HEK293 (cell line): ENCODE measurements around the gene MORF4L1.

Source experiments
- BCL11A ChIP-seq: fragments of 450-650 bp; formaldehyde crosslinking; IDR thresholded peaks from 2 replicates; pipeline ENCODE4 v1.5.1; 2016; ENCODE audit warnings: low read depth, missing biosample characterization, missing genetic modification characterization
- GFI1B ChIP-seq: fragments of 450-650 bp; formaldehyde crosslinking; IDR thresholded peaks from 2 replicates; pipeline ENCODE4 v1.5.1; 2016; ENCODE audit warnings: missing biosample characterization, missing genetic modification characterization
- GLI2 ChIP-seq: fragments of 450-650 bp; formaldehyde crosslinking; IDR thresholded peaks from 2 replicates; pipeline ENCODE4; 2017; ENCODE audit warnings: missing biosample characterization, missing genetic modification characterization, low read depth, borderline replicate concordance
- GLIS2 ChIP-seq: fragments of 450-650 bp; formaldehyde crosslinking; IDR thresholded peaks from 2 replicates; pipeline ENCODE4 v1.5.1; 2016; ENCODE audit warnings: missing biosample characterization, missing genetic modification characterization
- HOXA7 ChIP-seq: sonication (generic); formaldehyde crosslinking; IDR thresholded peaks from 2 replicates; pipeline ENCODE4 v1.8.1; 2022; ENCODE audit warnings: missing genetic modification reagents, borderline replicate concordance
- MYNN ChIP-seq: fragments of 450-650 bp; formaldehyde crosslinking; IDR thresholded peaks from 2 replicates; pipeline ENCODE4 v1.5.1; 2016; ENCODE audit warnings: missing biosample characterization, missing genetic modification characterization, borderline replicate concordance
- PRDM1 ChIP-seq: fragments of 450-650 bp; formaldehyde crosslinking; IDR thresholded peaks from 2 replicates; pipeline ENCODE4; 2016; ENCODE audit warnings: missing biosample characterization, missing genetic modification characterization
- SCRT2 ChIP-seq: fragments of 450-650 bp; formaldehyde crosslinking; IDR thresholded peaks from 2 replicates; pipeline ENCODE4 v1.5.1; 2016; ENCODE audit warnings: missing biosample characterization, missing genetic modification characterization
- SP2 ChIP-seq: fragments of 450-650 bp; formaldehyde crosslinking; IDR thresholded peaks from 2 replicates; pipeline ENCODE4 v1.5.1; 2016; ENCODE audit warnings: missing biosample characterization, missing genetic modification characterization
- YY1 ChIP-seq: fragments of 450-650 bp; formaldehyde crosslinking; IDR thresholded peaks from 2 replicates; pipeline ENCODE4 v1.5.1; 2018; ENCODE audit warnings: missing biosample characterization, missing genetic modification characterization
- ZFP37 ChIP-seq: fragments of 450-650 bp; formaldehyde crosslinking; IDR thresholded peaks from 2 replicates; pipeline ENCODE4 v1.5.1; 2016; ENCODE audit warnings: missing biosample characterization, missing genetic modification characterization
- ZNF211 ChIP-seq: fragments of 450-650 bp; formaldehyde crosslinking; IDR thresholded peaks from 2 replicates; pipeline ENCODE4 v1.5.1; 2016; ENCODE audit warnings: low read depth, missing biosample characterization, missing genetic modification characterization
- ZNF311 ChIP-seq: fragments of 450-650 bp; formaldehyde crosslinking; IDR thresholded peaks from 2 replicates; pipeline ENCODE4 v1.5.1; 2017; ENCODE audit warnings: missing biosample characterization, missing genetic modification characterization, borderline replicate concordance
- ZNF335 ChIP-seq: fragments of 450-650 bp; formaldehyde crosslinking; conservative IDR thresholded peaks from 2 replicates; pipeline ENCODE4 v1.5.1; 2016; ENCODE audit warnings: missing biosample characterization, missing genetic modification characterization
- ZNF366 ChIP-seq: fragments of 450-650 bp; formaldehyde crosslinking; conservative IDR thresholded peaks from 2 replicates; pipeline ENCODE4 v1.5.1; 2016; ENCODE audit warnings: missing biosample characterization, missing genetic modification characterization
- ZNF394 ChIP-seq: fragments of 450-650 bp; formaldehyde crosslinking; IDR thresholded peaks from 2 replicates; pipeline ENCODE4 v1.5.1; 2016; ENCODE audit warnings: missing biosample characterization, missing genetic modification characterization, mild to moderate bottlenecking, moderate library complexity, borderline replicate concordance
- ZNF423 ChIP-seq: fragments of 450-650 bp; formaldehyde crosslinking; IDR thresholded peaks from 2 replicates; pipeline ENCODE4 v1.5.1; 2016; ENCODE audit warnings: missing biosample characterization, missing genetic modification characterization
- ZNF426 ChIP-seq: fragments of 450-650 bp; formaldehyde crosslinking; IDR thresholded peaks from 2 replicates; pipeline ENCODE4 v1.5.1; 2017; ENCODE audit warnings: missing biosample characterization, missing genetic modification characterization, mild to moderate bottlenecking, inconsistent platforms, moderate library complexity
- ZNF501 ChIP-seq: fragments of 450-650 bp; formaldehyde crosslinking; IDR thresholded peaks from 2 replicates; pipeline ENCODE4 v1.5.1; 2016; ENCODE audit warnings: missing biosample characterization, missing genetic modification characterization
- ZNF529 ChIP-seq: fragments of 450-650 bp; formaldehyde crosslinking; IDR thresholded peaks from 2 replicates; pipeline ENCODE4 v1.5.1; 2017; ENCODE audit warnings: missing genetic modification characterization, missing biosample characterization; ENCODE audit not compliant: insufficient replicate concordance
- ZNF549 ChIP-seq: fragments of 450-650 bp; IDR thresholded peaks from 2 replicates; pipeline ENCODE4 v1.5.1; 2018; ENCODE audit warnings: missing biosample characterization, missing genetic modification characterization, mild to moderate bottlenecking, inconsistent platforms, moderate library complexity
- ZNF560 ChIP-seq: fragments of 450-650 bp; formaldehyde crosslinking; IDR thresholded peaks from 2 replicates; pipeline ENCODE4 v1.5.1; 2017; ENCODE audit warnings: missing biosample characterization, missing genetic modification characterization, borderline replicate concordance
- ZNF561 ChIP-seq: fragments of 450-650 bp; IDR thresholded peaks from 2 replicates; pipeline ENCODE4 v1.5.1; 2018; ENCODE audit warnings: missing biosample characterization, missing genetic modification characterization, borderline replicate concordance
- ZNF658 ChIP-seq: fragments of 450-650 bp; formaldehyde crosslinking; IDR thresholded peaks from 2 replicates; pipeline ENCODE4; 2016; ENCODE audit warnings: missing biosample characterization, missing genetic modification characterization
- ZNF768 ChIP-seq: fragments of 450-650 bp; formaldehyde crosslinking; IDR thresholded peaks from 2 replicates; pipeline ENCODE4 v1.5.1; 2018; ENCODE audit warnings: missing biosample characterization, mild to moderate bottlenecking, missing genetic modification characterization
- ZNF777 ChIP-seq: fragments of 450-650 bp; formaldehyde crosslinking; IDR thresholded peaks from 2 replicates; pipeline ENCODE4 v1.5.1; 2017; ENCODE audit warnings: missing biosample characterization, missing genetic modification characterization, borderline replicate concordance
- ZNF830 ChIP-seq: fragments of 450-650 bp; IDR thresholded peaks from 2 replicates; pipeline ENCODE4 v1.5.0; 2018; ENCODE audit warnings: missing biosample characterization, missing genetic modification characterization, low read depth, mild to moderate bottlenecking, moderate library complexity
- ZSCAN16 ChIP-seq: fragments of 450-650 bp; formaldehyde crosslinking; IDR thresholded peaks from 2 replicates; pipeline ENCODE4 v1.5.1; 2016; ENCODE audit warnings: missing biosample characterization, missing genetic modification characterization
- TF ChIP-seq, protein P1 (sequence below): fragments of 450-650 bp; formaldehyde crosslinking; IDR thresholded peaks from 2 replicates; pipeline ENCODE4 v1.5.1; 2016; ENCODE audit warnings: missing biosample characterization, missing genetic modification characterization
- TF ChIP-seq, protein P2 (sequence below): fragments of 450-650 bp; formaldehyde crosslinking; IDR thresholded peaks from 2 replicates; pipeline ENCODE4 v1.5.1; 2016; ENCODE audit warnings: missing biosample characterization, missing genetic modification characterization, borderline replicate concordance
- TF ChIP-seq, protein P3 (sequence below): fragments of 450-650 bp; formaldehyde crosslinking; IDR thresholded peaks from 2 replicates; pipeline ENCODE4 v1.5.1; 2016; ENCODE audit warnings: missing biosample characterization, missing genetic modification characterization
- TF ChIP-seq, protein P4 (sequence below): fragments of 450-650 bp; formaldehyde crosslinking; IDR thresholded peaks from 2 replicates; pipeline ENCODE4 v1.5.1; 2017; ENCODE audit warnings: missing biosample characterization, mild to moderate bottlenecking, missing genetic modification characterization, moderate library complexity
- TF ChIP-seq, protein P5 (sequence below): fragments of 450-650 bp; formaldehyde crosslinking; IDR thresholded peaks from 2 replicates; pipeline ENCODE4 v1.5.1; 2017; ENCODE audit warnings: missing biosample characterization, missing genetic modification characterization

The MORF4L1 gene

DNA sequence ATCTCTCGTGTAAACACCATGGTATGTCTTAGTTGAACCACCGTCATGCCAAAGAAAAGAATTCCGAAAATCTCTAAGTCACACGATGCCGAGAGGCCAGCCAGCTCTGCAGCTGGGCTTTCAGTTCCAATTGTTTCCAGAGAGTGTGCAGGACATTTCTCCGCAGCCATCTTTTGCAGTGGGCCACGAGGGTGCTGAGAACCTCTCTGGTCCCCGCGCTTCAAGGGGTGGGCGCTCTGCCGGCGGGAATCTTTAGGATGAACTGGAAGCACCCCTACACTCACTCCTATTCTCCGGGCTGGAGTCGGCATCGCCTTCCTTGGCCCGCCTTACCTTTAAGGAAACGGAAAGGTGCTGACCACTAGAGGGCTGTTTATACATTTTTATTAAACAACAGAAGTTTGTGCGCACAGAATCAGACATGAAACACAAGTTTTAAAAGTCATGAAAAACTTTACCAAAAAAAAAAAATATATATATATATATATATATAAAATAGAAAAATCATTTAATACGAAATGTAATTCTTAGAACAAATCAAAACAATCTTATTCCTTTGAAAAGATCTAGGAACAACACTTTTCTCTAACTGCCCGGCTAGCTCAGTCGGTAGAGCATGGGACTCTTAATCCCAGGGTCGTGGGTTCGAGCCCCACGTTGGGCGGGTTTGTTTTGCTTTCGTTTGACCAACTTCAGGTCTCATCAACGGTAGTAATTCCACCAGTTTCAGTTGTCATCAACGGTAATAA is 12.5 kb upstream of the MORF4L1 start (continued):
- TF ChIP-seq, protein P1, sequence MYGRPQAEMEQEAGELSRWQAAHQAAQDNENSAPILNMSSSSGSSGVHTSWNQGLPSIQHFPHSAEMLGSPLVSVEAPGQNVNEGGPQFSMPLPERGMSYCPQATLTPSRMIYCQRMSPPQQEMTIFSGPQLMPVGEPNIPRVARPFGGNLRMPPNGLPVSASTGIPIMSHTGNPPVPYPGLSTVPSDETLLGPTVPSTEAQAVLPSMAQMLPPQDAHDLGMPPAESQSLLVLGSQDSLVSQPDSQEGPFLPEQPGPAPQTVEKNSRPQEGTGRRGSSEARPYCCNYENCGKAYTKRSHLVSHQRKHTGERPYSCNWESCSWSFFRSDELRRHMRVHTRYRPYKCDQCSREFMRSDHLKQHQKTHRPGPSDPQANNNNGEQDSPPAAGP (tag by site-specific recombination): peak; percentile 44; the same call in 1 of the 2 replicates
- peak; percentile 33; the same call in 1 of the 2 replicates for TF ChIP-seq ZNF561 (tag by site-specific recombination)
- peak; percentile 50; the same call in 1 of the 2 replicates for TF ChIP-seq ZNF768
- 0 out of 2 replicates have a peak, but pooled peaks have one; percentile 25 for TF ChIP-seq ZNF335 (tag by site-specific recombination)
- TF ChIP-seq ZFP37 (tag by site-specific recombination): no peak
- 0 out of 2 replicates have a peak, but pooled peaks have one; percentile 40 for TF ChIP-seq ZNF501 (tag by site-specific recombination)
- no peak for TF ChIP-seq SCRT2 (tag by site-specific recombination)
- TF ChIP-seq ZNF560 (tag by site-specific recombination): no peak
- no peak for TF ChIP-seq ZNF426 (tag by site-specific recombination)
- no peak for TF ChIP-seq ZNF529 (tag by site-specific recombination)
- no peak for TF ChIP-seq ZNF311 (tag by site-specific recombination)
- TF ChIP-seq, protein P2, sequence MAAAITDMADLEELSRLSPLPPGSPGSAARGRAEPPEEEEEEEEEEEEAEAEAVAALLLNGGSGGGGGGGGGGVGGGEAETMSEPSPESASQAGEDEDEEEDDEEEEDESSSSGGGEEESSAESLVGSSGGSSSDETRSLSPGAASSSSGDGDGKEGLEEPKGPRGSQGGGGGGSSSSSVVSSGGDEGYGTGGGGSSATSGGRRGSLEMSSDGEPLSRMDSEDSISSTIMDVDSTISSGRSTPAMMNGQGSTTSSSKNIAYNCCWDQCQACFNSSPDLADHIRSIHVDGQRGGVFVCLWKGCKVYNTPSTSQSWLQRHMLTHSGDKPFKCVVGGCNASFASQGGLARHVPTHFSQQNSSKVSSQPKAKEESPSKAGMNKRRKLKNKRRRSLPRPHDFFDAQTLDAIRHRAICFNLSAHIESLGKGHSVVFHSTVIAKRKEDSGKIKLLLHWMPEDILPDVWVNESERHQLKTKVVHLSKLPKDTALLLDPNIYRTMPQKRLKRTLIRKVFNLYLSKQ (tag by site-specific recombination): no peak
- no peak for TF ChIP-seq GLIS2
- peak; percentile 70 for TF ChIP-seq YY1 (tag by site-specific recombination)
- TF ChIP-seq, protein P3, sequence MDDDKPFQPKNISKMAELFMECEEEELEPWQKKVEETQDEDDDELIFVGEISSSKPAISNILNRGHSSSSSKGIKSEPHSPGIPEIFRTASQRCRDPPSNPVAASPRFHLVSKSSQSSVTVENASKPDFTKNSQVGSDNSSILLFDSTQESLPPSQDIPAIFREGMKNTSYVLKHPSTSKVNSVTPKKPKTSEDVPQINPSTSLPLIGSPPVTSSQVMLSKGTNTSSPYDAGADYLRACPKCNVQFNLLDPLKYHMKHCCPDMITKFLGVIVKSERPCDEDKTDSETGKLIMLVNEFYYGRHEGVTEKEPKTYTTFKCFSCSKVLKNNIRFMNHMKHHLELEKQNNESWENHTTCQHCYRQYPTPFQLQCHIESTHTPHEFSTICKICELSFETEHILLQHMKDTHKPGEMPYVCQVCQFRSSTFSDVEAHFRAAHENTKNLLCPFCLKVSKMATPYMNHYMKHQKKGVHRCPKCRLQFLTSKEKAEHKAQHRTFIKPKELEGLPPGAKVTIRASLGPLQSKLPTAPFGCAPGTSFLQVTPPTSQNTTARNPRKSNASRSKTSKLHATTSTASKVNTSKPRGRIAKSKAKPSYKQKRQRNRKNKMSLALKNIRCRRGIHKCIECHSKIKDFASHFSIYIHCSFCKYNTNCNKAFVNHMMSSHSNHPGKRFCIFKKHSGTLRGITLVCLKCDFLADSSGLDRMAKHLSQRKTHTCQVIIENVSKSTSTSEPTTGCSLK (tag by site-specific recombination): no peak
- peak; percentile 54 for TF ChIP-seq ZNF394
- no peak for TF ChIP-seq ZSCAN16 (tag by site-specific recombination)
- TF ChIP-seq MYNN: peak; percentile 79
- TF ChIP-seq ZNF549 (tag by site-specific recombination): no peak
- TF ChIP-seq SP2 (tag by site-specific recombination): peak; percentile 10; the same call in 1 of the 2 replicates
- TF ChIP-seq ZNF211 (tag by site-specific recombination): no peak
- TF ChIP-seq, protein P4, sequence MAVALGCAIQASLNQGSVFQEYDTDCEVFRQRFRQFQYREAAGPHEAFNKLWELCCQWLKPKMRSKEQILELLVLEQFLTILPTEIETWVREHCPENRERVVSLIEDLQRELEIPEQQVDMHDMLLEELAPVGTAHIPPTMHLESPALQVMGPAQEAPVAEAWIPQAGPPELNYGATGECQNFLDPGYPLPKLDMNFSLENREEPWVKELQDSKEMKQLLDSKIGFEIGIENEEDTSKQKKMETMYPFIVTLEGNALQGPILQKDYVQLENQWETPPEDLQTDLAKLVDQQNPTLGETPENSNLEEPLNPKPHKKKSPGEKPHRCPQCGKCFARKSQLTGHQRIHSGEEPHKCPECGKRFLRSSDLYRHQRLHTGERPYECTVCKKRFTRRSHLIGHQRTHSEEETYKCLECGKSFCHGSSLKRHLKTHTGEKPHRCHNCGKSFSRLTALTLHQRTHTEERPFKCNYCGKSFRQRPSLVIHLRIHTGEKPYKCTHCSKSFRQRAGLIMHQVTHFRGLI: 0 out of 2 replicates have a peak, but pooled peaks have one; percentile 46
- TF ChIP-seq, protein P5, sequence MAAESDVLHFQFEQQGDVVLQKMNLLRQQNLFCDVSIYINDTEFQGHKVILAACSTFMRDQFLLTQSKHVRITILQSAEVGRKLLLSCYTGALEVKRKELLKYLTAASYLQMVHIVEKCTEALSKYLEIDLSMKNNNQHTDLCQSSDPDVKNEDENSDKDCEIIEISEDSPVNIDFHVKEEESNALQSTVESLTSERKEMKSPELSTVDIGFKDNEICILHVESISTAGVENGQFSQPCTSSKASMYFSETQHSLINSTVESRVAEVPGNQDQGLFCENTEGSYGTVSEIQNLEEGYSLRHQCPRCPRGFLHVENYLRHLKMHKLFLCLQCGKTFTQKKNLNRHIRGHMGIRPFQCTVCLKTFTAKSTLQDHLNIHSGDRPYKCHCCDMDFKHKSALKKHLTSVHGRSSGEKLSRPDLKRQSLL (tag by site-specific recombination): no peak; the same call in 1 of the 2 replicates
- no peak for TF ChIP-seq ZNF366 (tag by site-specific recombination)
- no peak for TF ChIP-seq ZNF777 (tag by site-specific recombination)
- TF ChIP-seq BCL11A (tag by site-specific recombination): no peak
- TF ChIP-seq ZNF658 (tag by site-specific recombination): no peak
- no peak for TF ChIP-seq HOXA7
- peak; percentile 40; the same call in 1 of the 2 replicates for TF ChIP-seq PRDM1
- no peak for TF ChIP-seq ZNF423
- no peak for TF ChIP-seq GLI2 (tag by site-specific recombination)
- TF ChIP-seq ZNF830 (tag by site-specific recombination): no peak
- TF ChIP-seq GFI1B (tag by site-specific recombination): peak; percentile 74; the same call in 1 of the 2 replicates
